Muscle of leg (tissue), 11 donors: ENCODE data around the gene DCAF15. TPM values are rescaled to one million over a fixed set of nuclear protein-coding genes. Genes with fewer than 3 reads are reported as not detected.
A peak's percentile ranks its signal among the peaks of the same experiment; 100 is the strongest.

Source experiments
- DNase-seq: peaks from one replicate; pipeline ENCODE4 v3.0.0; 2013
- H3K27ac ChIP-seq: one replicate; pipeline ENCODE4 v1.5.1; 2013; ENCODE audit warnings: mild to moderate bottlenecking, low read length, control low read depth
- H3K27me3 ChIP-seq: one replicate; pipeline ENCODE4 v1.6.1; 2013; ENCODE audit warnings: low read length; ENCODE audit not compliant: control insufficient read depth, insufficient read depth
- H3K36me3 ChIP-seq: one replicate; pipeline ENCODE4 v1.6.1; 2013; ENCODE audit warnings: low read length; ENCODE audit not compliant: control insufficient read depth, insufficient read depth
- H3K4me1 ChIP-seq: one replicate; pipeline ENCODE4 v1.6.1; 2013; ENCODE audit warnings: low read length; ENCODE audit not compliant: control insufficient read depth, insufficient read depth
- H3K4me3 ChIP-seq: one replicate; pipeline ENCODE4 v1.5.1; 2013; ENCODE audit warnings: low read length, control low read depth
- H3K9me3 ChIP-seq: replicated peaks from 2 replicates; pipeline ENCODE4 v1.6.1; 2013; ENCODE audit warnings: low read depth, low read length; ENCODE audit not compliant: control insufficient read depth
- WGBS: methylation state at CpG from one replicate; pipeline ENCODE4 v1.1.5; 2013; ENCODE audit warnings: missing lambda C conversion rate; ENCODE audit not compliant: insufficient coverage; 5-methylcytosine and 5-hydroxymethylcytosine counted together
- polyA plus RNA-seq, 8 donors: library from polyadenylated mRNA; unstranded; fragments of 120-200 nt; gene quantifications; one replicate each; pipeline versions ENCODE4 v1.2.1 to v1.2.3, GENCODE V29; 2013; ENCODE audit warnings: inconsistent platforms in 1 of 8, low replicate concordance in 1 of 8; ENCODE audit not compliant: insufficient read length in 8 of 8, insufficient read depth in 1 of 8
- total RNA-seq: library from RNA; stranded (reverse); fragments of 120-200 nt; gene quantifications from one replicate; pipeline ENCODE4 v1.2.4, GENCODE V29; 2013

The DCAF15 gene
- total and polyA plus RNA-seq, 9 donors: 14.9 to 26.1 (median 20.8) TPM

GRCh38 chr19:13992025-13992424 is 39.7 kb downstream of the DCAF15 start:
- H3K36me3 ChIP-seq: peaks cover 40% of the 10 kb centered on the region
- H3K27ac ChIP-seq: no peak overlapping the region
- H3K4me1 ChIP-seq: peaks cover 12% of the 10 kb centered on the region
- H3K4me3 ChIP-seq: no peak overlapping the region
- DNase-seq: no peak
- 91% methylated on average over 4 of the region's 7 CpGs for WGBS
- no peaks in the 10 kb centered on the region for H3K9me3 ChIP-seq
- H3K27me3 ChIP-seq: no peaks in the 10 kb centered on the region

GRCh38 chr19:13993590-13994300 is 41.4 kb downstream of the DCAF15 start:
- peak; percentile 45 for DNase-seq
- H3K4me1 ChIP-seq: peaks cover 3% of the 10 kb centered on the region
- peaks cover 49% of the 10 kb centered on the region for H3K36me3 ChIP-seq
- peaks cover 3% of the 10 kb centered on the region for H3K9me3 ChIP-seq
- H3K27me3 ChIP-seq: no peaks in the 10 kb centered on the region
- peak overlapping the region; percentile 51 for H3K27ac ChIP-seq
- no peak overlapping the region for H3K4me3 ChIP-seq
- WGBS: 77% methylated on average over 17 of the region's 22 CpGs

- WGBS: 66% methylated on average over 8 of the region's 13 CpGs
- H3K36me3 ChIP-seq: peaks cover 49% of the 10 kb centered on the region
These were observed 42.9 kb downstream of the DCAF15 start for GRCh38 chr19:13995017-13995728.

GRCh38 chr19:13995878-13996765 is 43.8 kb downstream of the DCAF15 start:
- Histone ChIP-seq H3K4me1 (peaks cover 3% of the 10 kb centered on the region), H3K27me3 (no peaks in the 10 kb centered on the region), H3K9me3 (peaks cover 10% of the 10 kb centered on the region), H3K36me3 (peaks cover 48% of the 10 kb centered on the region), H3K4me3 (no peak overlapping the region), H3K27ac (no peak overlapping the region)
- no peak for DNase-seq
- 90% methylated on average over 5 of the region's 14 CpGs for WGBS

More at GRCh38 chr19:13995017-13995728, 42.9 kb downstream of the DCAF15 start:
- Histone ChIP-seq H3K27me3 (no peaks in the 10 kb centered on the region), H3K9me3 (peaks cover 10% of the 10 kb centered on the region), H3K4me1 (peaks cover 3% of the 10 kb centered on the region), H3K27ac (no peak overlapping the region), H3K4me3 (no peak overlapping the region)
- no peak for DNase-seq

- no peak for DNase-seq
- H3K27ac ChIP-seq: no peak overlapping the region
- peaks cover 39% of the 10 kb centered on the region for H3K36me3 ChIP-seq
- H3K27me3 ChIP-seq: no peaks in the 10 kb centered on the region
- WGBS: 91% methylated on average over 18 of the region's 22 CpGs
- no peak overlapping the region for H3K4me3 ChIP-seq
- H3K9me3 ChIP-seq: peaks cover 10% of the 10 kb centered on the region
- H3K4me1 ChIP-seq: peaks cover 3% of the 10 kb centered on the region
These were observed 44.8 kb downstream of the DCAF15 start for GRCh38 chr19:13996928-13997630.

- Histone ChIP-seq H3K27ac (no peak overlapping the region), H3K36me3 (peaks cover 33% of the 10 kb centered on the region), H3K9me3 (peaks cover 10% of the 10 kb centered on the region), H3K4me1 (peaks cover 3% of the 10 kb centered on the region), H3K27me3 (no peaks in the 10 kb centered on the region), H3K4me3 (no peak overlapping the region)
- no peak for DNase-seq
- WGBS: 82% methylated on average over 2 of the region's 6 CpGs
These were observed 45.3 kb downstream of the DCAF15 start for GRCh38 chr19:13997631-13997962.

GRCh38 chr19:13998426-13998825 is 46.1 kb downstream of the DCAF15 start:
- peaks cover 26% of the 10 kb centered on the region for H3K36me3 ChIP-seq
- 100% methylated on average over 1 of the region's 1 CpG for WGBS
- H3K27ac ChIP-seq: no peak overlapping the region
- DNase-seq: no peak
- peaks cover 10% of the 10 kb centered on the region for H3K9me3 ChIP-seq
- H3K4me1 ChIP-seq: peaks cover 11% of the 10 kb centered on the region
- H3K4me3 ChIP-seq: no peak overlapping the region
- no peaks in the 10 kb centered on the region for H3K27me3 ChIP-seq

GRCh38 chr19:13999085-13999484 is 46.8 kb downstream of the DCAF15 start:
- no peaks in the 10 kb centered on the region for H3K27me3 ChIP-seq
- H3K27ac ChIP-seq: no peak overlapping the region
- H3K9me3 ChIP-seq: peaks cover 10% of the 10 kb centered on the region
- peaks cover 26% of the 10 kb centered on the region for H3K36me3 ChIP-seq
- no CpG with 5 or more reads among the region's 3 CpGs for whole genome bisulfite sequencing
- H3K4me3 ChIP-seq: no peak overlapping the region
- peaks cover 11% of the 10 kb centered on the region for H3K4me1 ChIP-seq
- no peak for DNase-seq

GRCh38 chr19:14000691-14001375 is 48.5 kb downstream of the DCAF15 start:
- Histone ChIP-seq H3K27ac (no peak overlapping the region), H3K27me3 (no peaks in the 10 kb centered on the region), H3K4me3 (no peak overlapping the region), H3K36me3 (peaks cover 21% of the 10 kb centered on the region), H3K4me1 (peaks cover 19% of the 10 kb centered on the region), H3K9me3 (peaks cover 10% of the 10 kb centered on the region)
- DNase-seq: no peak
- WGBS: 78% methylated on average over 10 of the region's 13 CpGs
